Tibial nerve (tissue), 4 donors: Measurements from ENCODE around the gene PLCD3. TPM values are rescaled to one million over a fixed set of nuclear protein-coding genes. Genes with fewer than 3 reads are reported as not detected.
A peak's percentile ranks its signal among the peaks of the same experiment; 100 is the strongest.

ENCODE experiments used
- DNase-seq, 2 donors: peaks; one replicate each; pipeline ENCODE4 v3.0.0-alpha.2; 2019; ENCODE audit warnings: low spot score in 2 of 2
- H3K27ac ChIP-seq, 4 donors: fragments of 200-600 bp; sonication (generic) in 3 of 4; one replicate each; pipeline ENCODE4 v1.5.1; 2017 to 2019; ENCODE audit warnings: mild to moderate bottlenecking in 1 of 4
- H3K27me3 ChIP-seq, 2 donors: fragments of 200-600 bp; sonication (generic) in 1 of 2; one replicate each; pipeline versions ENCODE4 v1.5.1 to v1.6.0; 2017 to 2019
- H3K36me3 ChIP-seq, 3 donors: fragments of 200-600 bp; sonication (generic); one replicate each; pipeline ENCODE4 v1.5.1; 2018 to 2019
- H3K4me1 ChIP-seq, 4 donors: fragments of 200-600 bp; sonication (generic) in 3 of 4; one replicate each; pipeline ENCODE4 v1.5.1; 2017 to 2019
- H3K4me3 ChIP-seq, 4 donors: fragments of 200-600 bp; sonication (generic) in 3 of 4; one replicate each; pipeline ENCODE4 v1.5.1; 2017 to 2019; ENCODE audit warnings: mild to moderate bottlenecking in 1 of 4, moderate library complexity in 1 of 4
- H3K9me3 ChIP-seq, 4 donors: fragments of 200-600 bp; sonication (generic) in 3 of 4; one replicate each; pipeline ENCODE4 v1.5.1; 2017 to 2019
- CTCF ChIP-seq, 5 experiments: fragments of 200-600 bp in 3 of 5; fragments of 450-650 bp in 2 of 5; sonication (generic) in 3 of 5; IDR thresholded peaks; one replicate each; pipeline ENCODE4 v1.5.1; 2016 to 2019; ENCODE audit warnings: antibody characterized with exemption in 5 of 5, mild to moderate bottlenecking in 3 of 5, moderate library complexity in 2 of 5
- EP300 ChIP-seq, 2 donors: sonication (generic); formaldehyde crosslinking; IDR thresholded peaks; one replicate each; pipeline ENCODE4 v1.6.1; 2017; ENCODE audit warnings: antibody characterized with exemption in 2 of 2, mild to moderate bottlenecking in 1 of 2
- POLR2A ChIP-seq, 2 donors: fragments of 450-650 bp; IDR thresholded peaks; one replicate each; pipeline ENCODE4 v1.6.1; 2017; ENCODE audit warnings: antibody characterized with exemption in 2 of 2, mild to moderate bottlenecking in 2 of 2, moderate library complexity in 2 of 2
- WGBS, 2 donors: methylation state at CpG; one replicate each; pipeline ENCODE4 v1.1.5; 2018; 5-methylcytosine and 5-hydroxymethylcytosine counted together
- total RNA-seq, 4 donors: library from RNA; depleted of rRNA; stranded (reverse); fragments of >200 nt; gene quantifications; one replicate each; pipeline ENCODE4 v1.1.0, GENCODE V29; 2016

Gene PLCD3
- total RNA-seq, 4 donors from 2014 or later, result 45.7 to 103 (median 69.3) TPM

GRCh38 chr17:45132572-45133463 is 503 bp upstream of the PLCD3 start:
- Histone ChIP-seq H3K36me3 (peaks cover 0 to 4% (median 0%) of the 10 kb centered on the region in 3 donors), H3K4me3 (peak overlapping the region; percentile 74 to 98 (median 85)), H3K4me1 (peaks cover 0 to 65% (median 33%) of the 10 kb centered on the region in 4 donors), H3K9me3 (no peaks in the 10 kb centered on the region), H3K27ac (peak overlapping the region; percentile 95 to 100 (median 99)), H3K27me3 (no peaks in the 10 kb centered on the region)
- TF ChIP-seq EP300 (IDR thresholded peaks at IDR 0.05) (peak in 1 of 2 donors; percentile 92), POLR2A (IDR thresholded peaks at IDR 0.05) (peak in 1 of 2 donors; percentile 75), CTCF (IDR thresholded peaks at IDR 0.05) (peak; percentile 84 to 93 (median 90))
- DNase-seq, result peak; percentile 74 to 78
- WGBS, 2 donors, result 1 to 2% methylated on average over 30 to 52 of the region's 71 CpGs

- no peak for DNase-seq
- no peaks in the 10 kb centered on the region for H3K36me3 ChIP-seq
- TF ChIP-seq CTCF (IDR thresholded peaks at IDR 0.05), result peak; percentile 83 to 98 (median 95)
- no peak for TF ChIP-seq POLR2A (IDR thresholded peaks at IDR 0.05)
- H3K9me3 ChIP-seq, result no peaks in the 10 kb centered on the region
- H3K4me1 ChIP-seq, result peaks cover 0 to 69% (median 33%) of the 10 kb centered on the region in 4 donors
- peak overlapping the region; percentile 95 to 100 (median 99) for H3K27ac ChIP-seq
- peak overlapping the region; percentile 74 to 98 (median 85) for H3K4me3 ChIP-seq
- 2 to 3% methylated on average over 9 to 33 of the region's 46 CpGs for WGBS, 2 donors
- H3K27me3 ChIP-seq, result no peaks in the 10 kb centered on the region
Measured at GRCh38 chr17:45131616-45132319, 547 bp downstream of the PLCD3 start.

- Histone ChIP-seq H3K36me3 (no peaks in the 10 kb centered on the region), H3K27me3 (no peaks in the 10 kb centered on the region), H3K4me1 (peaks cover 0 to 66% (median 27%) of the 10 kb centered on the region in 4 donors), H3K27ac (peak overlapping the region; percentile 20 to 100 (median 98)), H3K4me3 (peak overlapping the region; percentile 74 to 98 (median 85)), H3K9me3 (no peaks in the 10 kb centered on the region)
- whole genome bisulfite sequencing, 2 donors, result 79 to 85% methylated on average over 17 of the region's 17 CpGs
- no peak for DNase-seq
- TF ChIP-seq CTCF (IDR thresholded peaks at IDR 0.05), result no peak
- TF ChIP-seq POLR2A (IDR thresholded peaks at IDR 0.05), result no peak
- TF ChIP-seq EP300 (IDR thresholded peaks at IDR 0.05), result no peak
Measured at GRCh38 chr17:45130681-45131615, 1.4 kb downstream of the PLCD3 start.

GRCh38 chr17:45129940-45130680 is 2.2 kb downstream of the PLCD3 start:
- Histone ChIP-seq H3K27ac (peak overlapping the region in 3 of 4 donors; percentile 20 to 100 (median 87)), H3K4me3 (peak overlapping the region in 1 of 4 donors; percentile 74), H3K36me3 (no peaks in the 10 kb centered on the region), H3K4me1 (peaks cover 0 to 68% (median 26%) of the 10 kb centered on the region in 4 donors), H3K9me3 (no peaks in the 10 kb centered on the region), H3K27me3 (no peaks in the 10 kb centered on the region)
- no peak for DNase-seq
- TF ChIP-seq POLR2A (IDR thresholded peaks at IDR 0.05), result no peak
- no peak for TF ChIP-seq CTCF (IDR thresholded peaks at IDR 0.05)
- no peak for TF ChIP-seq EP300 (IDR thresholded peaks at IDR 0.05)
- WGBS, 2 donors, result 63 to 72% methylated on average over 13 of the region's 13 CpGs
